ENCODE measurements around the gene HS3ST5. TPM values are rescaled to one million over a fixed set of nuclear protein-coding genes. Genes with fewer than 3 reads are reported as not detected.

HS3ST5 gene
- total and polyA plus RNA-seq, 2 donors (not counting 3 experiments of a cell fraction or from before 2014, with no cell fraction given) = not detected

DNA sequence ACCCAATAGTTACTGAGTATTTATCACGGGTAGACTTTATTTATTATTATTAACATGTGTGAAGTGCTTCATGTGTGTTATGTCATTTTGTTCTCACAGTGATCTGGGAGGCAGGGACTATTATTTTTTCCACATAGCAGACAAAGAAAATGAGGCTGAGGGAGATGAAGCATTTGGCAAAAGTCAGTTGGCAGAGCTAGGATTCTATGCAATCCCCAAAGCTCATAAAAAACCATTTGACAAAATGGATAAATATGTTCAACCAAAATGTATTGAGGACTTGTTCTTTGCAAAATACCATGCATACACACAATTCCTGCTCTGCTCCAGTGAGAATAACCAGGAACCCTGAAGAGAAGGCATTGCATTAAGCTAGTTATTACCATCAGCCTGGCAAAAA, 184.4 kb downstream of the HS3ST5 start:
- Histone ChIP-seq H3K9me1 (replicated peaks; ENCODE audit: control insufficient read depth, extremely low read depth, insufficient read depth, low read length) (no peaks in the 10 kb centered on the region), H3K27me3 (ENCODE audit: control insufficient read depth in 2 of 2, insufficient read depth in 2 of 2, low read length in 2 of 2) (peaks cover 0 to 2% of the 10 kb centered on the region in 2 experiments), H2AFZ (ENCODE audit: low read depth, low read length) (no peak overlapping the region), H3K9me3 (replicated peaks; ENCODE audit: control insufficient read depth, insufficient read depth, low read length) (no peaks in the 10 kb centered on the region), H3K27ac (ENCODE audit: insufficient read depth, low read depth, low read length) (no peak overlapping the region), H3K9ac (replicated peaks; ENCODE audit: extremely low read depth, insufficient read depth, low read length) (no peak overlapping the region), H3K4me3 (replicated peaks in 1 of 3; ENCODE audit: insufficient read depth in 1 of 3, low read depth in 1 of 3, low read length in 3 of 3) (no peak overlapping the region), H3K4me1 (ENCODE audit: control insufficient read depth, extremely low read depth, insufficient read depth, low read length) (no peaks in the 10 kb centered on the region), H4K20me1 (replicated peaks; ENCODE audit: control insufficient read depth, extremely low read depth, insufficient read depth, low read length) (no peaks in the 10 kb centered on the region), H3K4me2 (ENCODE audit: insufficient read depth, low read length) (no peak overlapping the region), H3K36me3 (ENCODE audit: control insufficient read depth in 2 of 2, extremely low read depth in 1 of 2, insufficient read depth in 2 of 2, low read length in 2 of 2) (no peaks in the 10 kb centered on the region), H3K79me2 (ENCODE audit: control insufficient read depth, insufficient read depth, low read length) (no peaks in the 10 kb centered on the region)
- DNase-seq (ENCODE audit: low read depth, low spot score) = no peak
- CTCF ChIA-PET = interaction anchor here (1.4 kb wide), 1 partner anchor 14 kb away, joined by 4 read pairs; no protein-coding TSS in a partner anchor
- no TSS peak for BruUV-seq (replicated peaks)
- POLR2A ChIA-PET = no interaction called here
- no peak for FAIRE-seq
- TF ChIP-seq MYC (IDR thresholded peaks at IDR 0.05; ENCODE audit: low read depth, low read length) (no peak), GATA2 (IDR thresholded peaks at IDR 0.05; ENCODE audit: insufficient read depth, insufficient read length, low read depth, low read length) (no peak), FOS (IDR thresholded peaks at IDR 0.05; ENCODE audit: borderline replicate concordance, insufficient read depth, low read length) (no peak), EZH2 (IDR thresholded peaks at IDR 0.05; ENCODE audit: borderline replicate concordance, low read depth, low read length, severe bottlenecking) (no peak), POLR2A (IDR thresholded peaks at IDR 0.05; ENCODE audit: low read depth, low read length) (no peak), MAX (IDR thresholded peaks at IDR 0.05; ENCODE audit: insufficient read depth, insufficient read length) (no peak), POLR2AphosphoS5 (IDR thresholded peaks at IDR 0.05; ENCODE audit: insufficient read depth, low read depth, low read length) (no peak), JUN (IDR thresholded peaks at IDR 0.05; ENCODE audit: borderline replicate concordance, insufficient read depth, insufficient read length, low read depth) (no peak), CTCF (IDR thresholded peaks at IDR 0.05; ENCODE audit: extremely low read depth in 1 of 2, insufficient read depth in 1 of 2, low read depth in 1 of 2, low read length in 2 of 2) (no peak)
- intact Hi-C loops (cut with micrococcal nuclease) (no loop called here), dilution Hi-C loops (cut with MboI; ENCODE audit: extremely low pct_ligation_motif_present, low sequenced_read_pairs) (no loop called here)
